Forelimb muscle (tissue), 1 donor: ENCODE results near the gene SEZ6. TPM values are rescaled to one million over a fixed set of nuclear protein-coding genes. Genes with fewer than 3 reads are reported as not detected.

Source experiments
- polyA plus RNA-seq: library from polyadenylated mRNA; unstranded; fragments of 120-200 nt; gene quantifications from one replicate; pipeline ENCODE4 v1.2.1, GENCODE V29; 2013; ENCODE audit not compliant: insufficient read length

SEZ6 gene
- polyA plus RNA-seq, 1 donor = 0.34 TPM

Other genes with a start within 250 kb of the SEZ6 start
- 13.2 TPM for gene FAM222B, start 163.2 kb downstream of the SEZ6 start, polyA plus RNA-seq
- 42.0 TPM for gene ERAL1, start 151.0 kb downstream of the SEZ6 start, polyA plus RNA-seq
- 72.4 TPM for gene FLOT2, start 108.3 kb downstream of the SEZ6 start, polyA plus RNA-seq
- gene DHRS13, start 103.0 kb downstream of the SEZ6 start, polyA plus RNA-seq = 2.8 TPM
- gene PHF12, start 54.5 kb downstream of the SEZ6 start, polyA plus RNA-seq = 27.9 TPM
- gene PIPOX, start 37.1 kb upstream of the SEZ6 start, polyA plus RNA-seq = 1.9 TPM
- gene MYO18A, start 174.4 kb upstream of the SEZ6 start, polyA plus RNA-seq = 292 TPM
- not detected for gene CRYBA1, start 240.8 kb upstream of the SEZ6 start, polyA plus RNA-seq